GM21360 (cell line): ENCODE measurements around the gene MPPE1.
"Not testable (repeated sequence)": the region's sequence is repeated elsewhere in the genome, so short reads cannot be mapped to it uniquely, and the experiment has no call there.

Experiments
- ATAC-seq: cut with Tn5 transposase; IDR thresholded peaks from one replicate; pipeline ENCODE4 v1.9.1; 2021; ENCODE audit warnings: mild to moderate bottlenecking, moderate library complexity; ENCODE audit not compliant: unreplicated experiment

MPPE1 gene

DNA sequence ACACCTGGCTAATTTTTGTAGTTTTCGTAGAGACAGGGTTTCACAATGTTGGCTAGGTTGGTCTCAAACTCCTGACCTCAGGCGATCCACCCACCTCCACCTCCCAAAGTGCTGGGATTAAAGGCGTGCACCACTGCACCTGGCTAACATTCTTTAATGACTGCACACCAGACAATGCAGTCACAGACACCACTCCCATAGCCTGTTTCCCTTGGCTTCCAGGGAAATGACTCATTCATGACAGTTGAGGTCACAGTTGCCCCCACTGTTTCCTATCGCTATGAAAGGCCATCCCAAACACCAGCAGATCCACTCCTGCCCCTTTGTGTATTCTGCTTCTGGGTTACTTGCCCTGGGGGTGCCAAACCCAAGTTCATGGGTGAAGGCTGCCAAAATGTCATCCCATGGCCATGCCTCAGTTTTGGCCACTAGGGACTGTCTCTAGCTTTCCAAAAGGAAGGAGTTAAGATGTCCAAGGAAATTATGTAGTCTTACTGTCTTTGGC is 48.2 kb downstream of the MPPE1 start:
- ATAC-seq = no peak

DNA sequence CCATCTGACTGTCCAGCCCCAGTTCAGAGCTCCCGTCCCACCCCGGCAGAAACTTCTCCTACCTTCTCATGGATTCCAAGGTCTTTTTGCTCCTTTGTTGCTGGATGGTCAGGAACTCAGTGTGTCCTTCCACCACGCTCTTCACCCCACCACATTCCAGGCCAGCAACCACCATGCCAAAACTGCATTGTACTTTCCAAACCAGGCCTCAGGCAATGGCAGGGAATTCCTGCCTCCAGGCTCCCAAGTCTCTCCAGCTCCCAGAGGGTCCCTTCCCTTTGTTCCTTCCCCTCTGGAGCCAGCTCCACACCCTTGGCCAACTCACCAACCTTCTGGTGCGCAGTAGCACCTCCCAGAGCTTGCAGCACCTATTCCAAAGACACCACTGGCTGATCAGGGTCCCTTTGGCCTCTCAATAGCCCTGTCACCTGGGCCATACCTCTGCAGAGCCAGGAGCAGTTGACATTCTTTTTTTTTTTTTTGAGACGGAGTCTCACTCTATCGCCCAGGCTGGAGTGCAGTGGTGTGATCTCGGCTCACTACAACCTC is 48.8 kb downstream of the MPPE1 start:
- no peak for ATAC-seq

DNA sequence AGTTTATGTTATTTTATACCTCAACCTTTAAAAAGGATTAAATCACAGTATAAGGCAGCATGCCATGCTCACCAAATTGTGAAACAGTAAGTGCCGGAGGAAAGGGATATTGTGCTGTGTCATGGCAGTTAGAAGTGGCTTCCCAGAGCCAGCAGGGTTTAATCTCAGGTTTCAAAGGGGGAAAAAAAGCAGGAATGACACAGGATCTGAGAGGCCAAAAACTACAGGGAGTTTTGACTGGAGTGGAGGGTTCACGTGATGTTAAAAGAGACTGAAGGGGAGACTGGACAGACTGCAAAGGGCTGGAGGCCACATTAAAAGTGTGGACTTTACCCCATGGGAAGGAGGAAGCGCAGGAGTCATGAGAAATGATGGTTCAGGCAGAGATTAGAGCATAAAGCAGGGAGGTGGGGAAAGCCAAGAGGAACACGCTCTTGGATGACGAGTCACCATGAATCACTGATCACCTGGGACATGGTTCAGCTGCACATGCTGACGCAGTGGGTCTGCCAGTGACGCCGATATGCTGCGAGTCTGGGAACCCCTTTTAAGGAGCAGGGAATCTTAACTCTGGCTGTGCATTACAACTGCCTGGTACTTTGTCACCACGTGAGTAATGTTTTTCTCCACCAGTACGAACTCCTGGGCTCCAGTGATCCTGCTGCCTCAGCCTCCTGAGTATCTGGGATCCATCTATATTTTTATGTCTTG is 50.8 kb downstream of the MPPE1 start:
- no peak for ATAC-seq

DNA sequence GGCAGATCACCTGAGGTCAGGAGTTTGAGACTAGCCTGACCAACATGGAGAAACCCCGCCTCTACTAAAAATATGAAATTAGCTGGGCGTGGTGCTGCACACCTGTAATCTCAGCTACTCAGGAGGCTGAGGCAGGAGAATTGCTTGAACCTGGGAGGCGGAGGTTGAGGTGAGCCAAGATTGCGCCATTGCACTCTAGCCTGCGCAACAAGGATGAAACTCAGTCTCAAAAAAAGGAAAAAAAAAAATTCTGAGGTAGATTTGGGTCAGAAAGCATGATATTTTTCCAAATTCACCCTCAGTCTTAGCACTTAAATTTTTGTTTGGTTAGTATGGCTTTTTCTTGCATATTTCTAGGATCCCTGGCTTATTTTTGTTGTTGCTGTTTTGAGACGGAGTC is 53.6 kb downstream of the MPPE1 start:
- ATAC-seq = not testable (repeated sequence)

DNA sequence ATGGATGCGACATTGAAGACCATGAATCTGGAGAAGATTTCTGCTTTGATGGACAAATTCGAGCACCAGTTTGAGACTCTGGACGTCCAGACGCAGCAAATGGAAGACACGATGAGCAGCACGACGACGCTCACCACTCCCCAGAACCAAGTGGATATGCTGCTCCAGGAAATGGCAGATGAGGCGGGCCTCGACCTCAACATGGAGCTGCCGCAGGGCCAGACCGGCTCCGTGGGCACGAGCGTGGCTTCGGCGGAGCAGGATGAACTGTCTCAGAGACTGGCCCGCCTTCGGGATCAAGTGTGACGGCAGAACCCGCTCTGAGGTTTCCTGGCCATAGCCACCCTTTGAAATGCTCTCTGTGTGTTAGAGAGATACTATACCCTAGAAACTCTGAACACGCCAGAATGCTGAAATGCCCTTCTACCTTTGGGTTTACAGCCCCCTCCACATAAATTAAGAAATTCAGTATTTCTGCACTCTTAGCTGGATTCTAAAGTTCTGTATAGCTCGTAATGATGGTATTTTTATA is 56.2 kb downstream of the MPPE1 start:
- ATAC-seq = no peak

DNA sequence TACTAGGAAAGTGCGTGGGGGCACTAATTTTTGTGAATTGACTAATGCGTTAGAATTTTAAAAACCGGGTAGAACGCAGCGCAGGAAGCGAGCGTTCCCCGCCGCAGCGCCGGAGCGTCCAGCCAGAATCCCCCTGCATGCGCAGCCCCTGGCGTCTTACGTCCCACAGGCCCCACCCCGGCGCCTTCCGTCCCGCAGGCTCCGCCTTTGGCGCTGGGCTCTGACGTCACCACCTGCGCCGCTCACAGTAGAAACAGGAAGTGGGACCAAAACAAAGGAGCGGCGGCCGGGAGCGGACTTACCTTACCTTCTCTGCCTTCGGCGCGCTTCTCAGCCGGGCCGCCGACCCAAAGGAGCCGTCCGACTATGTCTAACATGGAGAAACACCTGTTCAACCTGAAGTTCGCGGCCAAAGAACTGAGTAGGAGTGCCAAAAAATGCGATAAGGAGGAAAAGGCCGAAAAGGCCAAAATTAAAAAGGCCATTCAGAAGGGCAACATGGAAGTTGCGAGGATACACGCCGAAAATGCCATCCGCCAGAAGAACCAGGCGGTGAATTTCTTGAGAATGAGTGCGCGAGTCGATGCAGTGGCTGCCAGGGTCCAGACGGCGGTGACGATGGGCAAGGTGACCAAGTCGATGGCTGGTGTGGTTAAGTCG is 56.8 kb downstream of the MPPE1 start, which contains the start of gene CHMP1B:
Gene CHMP1B (plus strand): TSS at position 268 of the 660 bp plus-strand sequence. CDS start 99 bp downstream, at position 367.
- ATAC-seq = peak; percentile 94

DNA sequence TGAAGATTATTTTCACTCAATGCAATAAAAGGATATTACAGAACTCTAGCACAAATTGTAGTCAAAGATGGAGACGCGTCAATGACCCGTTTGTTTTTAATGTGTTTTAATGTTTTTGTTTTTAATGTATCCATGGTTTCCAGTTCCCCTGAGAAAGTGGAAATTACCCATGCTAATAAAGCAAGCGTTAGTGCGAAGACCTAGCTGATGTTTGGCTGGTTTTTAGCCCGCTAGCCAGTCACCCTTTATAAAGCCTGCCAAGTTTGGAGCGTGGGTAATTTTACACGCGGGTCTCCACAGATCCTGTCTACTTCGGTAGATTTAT is 57.3 kb downstream of the MPPE1 start:
- peak; percentile 25 for ATAC-seq

DNA sequence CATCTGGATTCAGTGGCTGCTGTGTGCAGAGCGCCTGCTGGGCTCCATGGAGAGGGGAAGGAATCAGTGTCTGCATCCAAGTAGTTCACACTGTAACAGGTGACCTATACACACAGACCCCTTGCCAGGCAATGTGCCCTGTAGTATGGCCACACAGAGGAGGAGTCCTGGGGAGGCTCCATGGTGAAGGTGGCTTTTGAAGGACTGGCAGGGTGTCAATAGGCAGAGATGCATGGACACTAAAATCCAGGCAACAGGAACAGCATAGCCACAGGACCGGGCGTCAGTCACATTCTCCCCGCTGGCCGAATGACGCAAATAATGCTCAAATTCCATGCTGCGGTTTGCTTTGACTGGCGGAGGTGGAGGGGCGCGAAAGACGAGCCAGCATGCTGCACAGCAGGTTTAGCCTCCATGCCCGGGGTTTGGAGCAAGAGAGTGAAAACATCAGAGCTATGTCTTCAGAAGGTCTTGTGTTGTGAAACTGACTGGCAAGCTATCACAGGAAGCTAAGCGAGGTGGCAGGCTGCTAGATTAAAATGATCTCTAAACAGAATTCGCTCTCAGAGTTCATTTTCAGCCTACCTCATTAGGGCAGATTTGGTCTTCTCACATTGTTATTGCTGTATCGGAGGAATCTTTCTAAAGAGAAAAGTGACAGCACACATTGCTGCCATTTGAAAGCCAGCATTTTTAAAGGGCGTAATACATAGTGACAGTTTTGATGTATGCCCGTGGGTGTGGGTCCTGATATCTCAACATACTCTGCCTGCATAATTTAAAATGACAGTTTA is 58.1 kb downstream of the MPPE1 start:
- no peak for ATAC-seq

DNA sequence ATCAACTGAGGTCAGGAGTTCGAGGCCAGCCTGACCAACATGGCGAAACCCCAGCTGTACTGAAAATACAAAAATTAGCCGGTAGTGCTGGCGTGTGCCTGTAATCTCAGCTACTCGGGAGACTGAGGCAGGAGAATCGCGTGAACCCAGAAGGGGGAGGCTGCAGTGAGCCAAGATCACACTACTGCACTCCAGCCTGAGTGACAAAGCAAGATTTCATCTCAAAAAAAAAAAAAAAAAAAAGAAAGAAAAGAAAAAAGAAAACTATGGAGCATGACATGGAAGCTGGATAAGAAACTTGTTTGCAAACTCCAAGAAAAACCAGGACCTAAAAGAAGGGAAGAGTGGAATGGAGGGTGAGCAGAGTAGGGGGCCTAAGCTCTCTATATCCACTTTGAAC is 58.8 kb downstream of the MPPE1 start:
- ATAC-seq = no peak

DNA sequence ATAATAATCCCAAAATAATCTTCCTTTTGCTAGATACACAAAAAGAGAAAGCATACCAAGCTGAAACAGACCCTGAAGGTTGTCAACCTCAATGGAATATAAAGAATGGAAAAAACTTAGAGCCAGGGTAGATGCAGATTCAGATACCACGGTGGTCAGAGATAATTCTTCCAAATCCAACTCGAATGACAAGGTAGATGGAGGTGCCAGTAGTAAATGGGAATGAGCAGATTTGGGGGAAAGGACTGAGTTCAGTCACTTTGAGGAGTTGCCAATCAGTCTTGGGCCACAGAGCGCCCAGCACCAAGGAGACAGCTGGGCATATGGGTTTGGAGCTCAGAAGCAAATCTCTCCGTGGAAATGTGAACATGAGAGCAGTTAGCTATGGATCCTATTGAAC is 60.3 kb downstream of the MPPE1 start:
- ATAC-seq = no peak

DNA sequence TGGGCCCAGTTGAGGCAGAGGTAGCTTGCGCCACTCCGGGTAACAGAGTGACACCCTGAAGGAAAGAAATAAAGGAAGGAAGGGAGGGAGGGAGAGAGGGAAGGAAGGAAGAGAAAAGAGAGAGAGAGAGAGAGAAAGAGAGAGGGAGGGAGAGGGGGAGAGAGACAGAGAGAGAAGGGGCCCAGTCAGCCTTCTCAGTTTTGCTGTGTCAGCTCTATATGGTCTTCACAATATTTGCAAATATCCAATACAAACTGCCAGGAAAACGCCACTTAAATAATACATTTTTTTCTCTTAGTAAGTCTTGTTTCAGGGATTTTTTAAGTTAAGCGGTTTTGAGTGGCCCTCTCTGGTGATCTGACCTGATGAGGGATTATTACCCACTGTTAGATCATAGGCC is 62.5 kb downstream of the MPPE1 start:
- no peak for ATAC-seq

DNA sequence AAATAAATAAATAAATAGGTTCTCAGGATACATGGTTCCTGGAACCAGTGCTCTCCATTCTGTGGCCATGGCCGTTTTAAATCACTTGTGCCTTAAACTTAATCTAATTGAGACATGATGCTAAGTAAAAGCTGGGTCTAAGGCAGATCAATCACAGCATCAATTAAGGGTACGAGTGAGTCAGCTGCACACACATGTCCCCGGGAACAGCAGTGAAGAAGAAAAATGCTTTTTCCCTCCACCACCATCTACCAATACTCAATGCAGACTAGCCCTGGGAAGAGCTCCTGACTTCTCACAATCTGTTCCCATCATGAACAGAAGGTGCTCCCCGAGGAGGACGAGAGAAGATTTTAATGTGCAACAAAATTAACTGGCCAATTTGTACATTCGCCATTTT is 63.7 kb downstream of the MPPE1 start:
- ATAC-seq = no peak

DNA sequence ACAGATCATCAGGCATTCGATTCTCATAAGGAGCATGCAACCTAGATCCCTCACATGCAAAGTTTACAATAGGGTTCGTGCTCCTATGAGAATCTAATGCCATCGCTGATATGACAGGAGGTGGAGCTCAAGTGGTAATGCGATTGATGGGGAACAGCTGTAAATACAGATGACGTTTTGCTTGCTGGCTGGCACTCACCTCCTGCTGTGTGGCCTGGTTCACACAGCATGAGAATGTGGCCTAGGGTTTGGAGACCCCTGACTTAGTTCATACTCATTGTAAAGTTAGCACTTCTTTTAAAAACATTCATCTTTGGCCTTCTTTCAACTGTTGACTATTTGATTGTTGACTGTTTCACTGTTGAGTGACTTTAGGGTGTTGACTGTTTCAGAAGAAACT is 65.6 kb downstream of the MPPE1 start:
- ATAC-seq = no peak

DNA sequence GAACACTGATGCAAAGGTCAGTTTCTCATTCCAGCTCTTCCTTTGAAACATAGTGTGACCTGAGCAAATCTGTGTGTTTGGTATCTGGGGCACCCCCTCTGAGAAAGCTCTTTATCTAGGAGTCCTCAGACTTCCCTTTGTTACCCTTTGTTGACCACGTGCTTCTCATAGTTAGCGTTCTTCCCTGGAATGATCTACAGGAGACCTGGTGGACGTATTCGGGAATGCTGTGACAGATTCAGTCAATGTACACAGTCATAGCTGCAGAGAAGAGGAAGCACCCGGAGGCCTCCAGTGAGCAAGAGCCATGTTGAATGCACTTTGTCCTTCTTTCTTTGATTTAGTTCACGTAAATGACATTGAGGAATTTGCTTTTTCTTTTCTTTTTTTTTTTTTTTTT is 67.6 kb downstream of the MPPE1 start:
- ATAC-seq = no peak

DNA sequence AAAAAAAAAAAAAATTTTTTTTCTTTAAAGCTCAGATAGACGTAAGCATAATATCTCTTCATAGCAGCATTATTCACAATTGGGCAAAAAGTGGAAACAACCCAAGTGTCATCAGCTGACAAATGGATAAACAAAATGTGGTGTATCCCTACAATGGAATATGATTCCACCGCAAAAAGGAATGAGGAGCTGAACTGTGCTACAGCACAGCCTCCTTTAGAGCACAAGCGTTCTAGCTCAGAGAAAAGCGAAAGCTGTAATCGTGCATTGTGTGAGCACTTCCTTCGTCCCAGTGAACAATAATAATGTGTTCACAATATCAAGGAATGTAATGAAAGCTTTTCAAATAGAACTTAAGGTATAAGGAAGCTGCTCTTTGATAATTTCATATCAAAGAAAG is 68.6 kb downstream of the MPPE1 start:
- ATAC-seq = no peak

DNA sequence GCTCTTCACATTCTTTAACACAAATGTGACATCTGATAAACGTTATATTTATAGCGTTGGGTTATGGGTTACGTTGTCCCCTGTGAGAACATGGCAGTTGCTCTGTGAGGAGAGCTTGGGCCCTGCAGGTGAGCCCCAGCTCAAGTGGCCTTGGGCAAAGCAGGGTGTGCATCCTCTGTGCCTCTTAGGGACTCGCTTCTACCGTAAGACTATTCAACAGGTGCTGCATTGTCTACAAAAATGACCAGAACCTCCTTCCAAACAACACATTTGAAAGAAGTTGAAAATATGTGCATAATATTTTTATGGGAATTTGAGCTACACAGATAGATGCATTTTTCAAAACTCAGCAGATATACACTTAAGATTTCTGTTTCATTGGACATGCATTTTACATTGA is 73.3 kb downstream of the MPPE1 start:
- no peak for ATAC-seq
